GM23248 (cell line): ENCODE data around the gene NDUFB11. TPM values are rescaled to one million over a fixed set of nuclear protein-coding genes. Genes with fewer than 3 reads are reported as not detected.

ENCODE experiments used
- DNase-seq: peaks from one replicate; pipeline ENCODE4 v3.0.0-alpha.2; 2015
- H2AFZ ChIP-seq: fragments of 200-600 bp; sonication (generic); 2 replicates; pipeline ENCODE4 v1.6.1; 2016; ENCODE audit warnings: antibody characterized with exemption
- H3F3A ChIP-seq: fragments of 200-600 bp; sonication (generic); 2 replicates; pipeline ENCODE4 v1.6.1; 2016; ENCODE audit warnings: mild to moderate bottlenecking, antibody characterized with exemption, mixed run types; ENCODE audit not compliant: insufficient read depth
- H3K27ac ChIP-seq: fragments of 200-600 bp; sonication (generic); 2 replicates; pipeline ENCODE4 v1.5.1; 2016; ENCODE audit warnings: mild to moderate bottlenecking
- H3K27me3 ChIP-seq: fragments of 200-600 bp; sonication (generic); replicated peaks from 2 replicates; pipeline ENCODE4 v1.6.1; 2016; ENCODE audit warnings: mild to moderate bottlenecking; ENCODE audit not compliant: insufficient read depth
- H3K36me3 ChIP-seq: fragments of 200-600 bp; sonication (generic); 2 replicates; pipeline ENCODE4 v1.6.1; 2016; ENCODE audit warnings: low read depth, mild to moderate bottlenecking
- H3K4me1 ChIP-seq: fragments of 200-600 bp; sonication (generic); 2 replicates; pipeline ENCODE4 v1.6.1; 2016; ENCODE audit warnings: mild to moderate bottlenecking; ENCODE audit not compliant: insufficient read depth
- H3K4me2 ChIP-seq: fragments of 200-600 bp; sonication (generic); one replicate; pipeline ENCODE4 v1.6.1; 2016; ENCODE audit warnings: mild to moderate bottlenecking; ENCODE audit not compliant: unreplicated experiment
- H3K4me3 ChIP-seq: fragments of 200-600 bp; sonication (generic); 2 replicates; pipeline ENCODE4 v1.5.1; 2016; ENCODE audit warnings: mild to moderate bottlenecking
- H3K79me2 ChIP-seq: fragments of 200-600 bp; sonication (generic); 2 replicates; pipeline ENCODE4 v1.6.1; 2016; ENCODE audit warnings: mild to moderate bottlenecking; ENCODE audit not compliant: insufficient read depth
- H3K9ac ChIP-seq: fragments of 200-600 bp; sonication (generic); 2 replicates; pipeline ENCODE4 v1.6.1; 2016; ENCODE audit warnings: mild to moderate bottlenecking
- H3K9me2 ChIP-seq: fragments of 200-600 bp; sonication (generic); 2 replicates; pipeline ENCODE4 v1.6.1; 2016; ENCODE audit warnings: mixed run types, mild to moderate bottlenecking, moderate library complexity; ENCODE audit not compliant: insufficient read depth
- H3K9me3 ChIP-seq: fragments of 200-600 bp; sonication (generic); one replicate; pipeline ENCODE4 v1.6.1; 2017; ENCODE audit warnings: low read depth
- H4K20me1 ChIP-seq: fragments of 200-600 bp; sonication (generic); 2 replicates; pipeline ENCODE4 v1.6.0; 2016; ENCODE audit not compliant: insufficient read depth
- EZH2 ChIP-seq: fragments of 200-600 bp; sonication (generic); IDR thresholded peaks from 2 replicates; pipeline ENCODE4 v1.6.1; 2018; ENCODE audit warnings: antibody characterized with exemption, mild to moderate bottlenecking; ENCODE audit not compliant: insufficient read depth, poor library complexity, severe bottlenecking
- EZH2phosphoT487 ChIP-seq: fragments of 200-600 bp; sonication (generic); IDR thresholded peaks from 2 replicates; pipeline ENCODE4 v1.6.1; 2018; ENCODE audit warnings: antibody characterized with exemption, moderate library complexity, mild to moderate bottlenecking, low read depth; ENCODE audit not compliant: insufficient read depth
- WGBS, 2 experiments: methylation state at CpG; one replicate each; pipeline ENCODE4 v1.1.6; 2015 to 2017; ENCODE audit warnings: low lambda C conversion rate in 2 of 2, low coverage in 1 of 2; ENCODE audit errors: missing lambda C conversion rate in 2 of 2; 5-methylcytosine and 5-hydroxymethylcytosine counted together
- in situ Hi-C: fragments of 300-500 bp; cut with MboI; formaldehyde crosslinking; loops from 2 replicates; pipeline ENCODE4 v1.15.0; 2020
- polyA plus RNA-seq: library from polyadenylated mRNA; unstranded; fragments of >200 nt; fragmentation: Nextera tagmentation; extraction: Ambion mirVana; gene quantifications from 2 replicates; pipeline ENCODE4 v1.2.1, GENCODE V29; 2016
- total RNA-seq: library from RNA; depleted of rRNA; stranded (reverse); fragments of >200 nt; shearing (Covaris generic); gene quantifications from 2 replicates; pipeline ENCODE4 v1.2.3, GENCODE V29; 2014

Gene NDUFB11
- total and polyA plus RNA-seq, 2 experiments from 2014 or later = 41.7 to 125 TPM

GRCh38 chrX:47164420-47164819 is 19.9 kb upstream of the NDUFB11 start:
- no peak overlapping the region for H2AFZ ChIP-seq
- 94 to 98% methylated on average over 3 of the region's 3 CpGs for WGBS, 2 experiments
- no peak for DNase-seq
- H3F3A ChIP-seq = no peaks in the 10 kb centered on the region
- H3K27ac ChIP-seq = no peak overlapping the region
- no peaks in the 10 kb centered on the region for H4K20me1 ChIP-seq
- H3K4me1 ChIP-seq = peaks cover 3% of the 10 kb centered on the region; the same call in 1 of the 2 replicates
- H3K27me3 ChIP-seq = no peaks in the 10 kb centered on the region
- TF ChIP-seq EZH2phosphoT487 (no peak), EZH2 (no peak)
- no peaks in the 10 kb centered on the region for H3K9me2 ChIP-seq
- H3K9ac ChIP-seq = no peak overlapping the region
- H3K79me2 ChIP-seq = peaks cover 97% of the 10 kb centered on the region
- in situ Hi-C loops = no loop called here
- no peak overlapping the region for H3K4me3 ChIP-seq
- no peaks in the 10 kb centered on the region for H3K36me3 ChIP-seq
- no peaks in the 10 kb centered on the region for H3K9me3 ChIP-seq
- H3K4me2 ChIP-seq = no peak overlapping the region

- H3K9me3 ChIP-seq = no peaks in the 10 kb centered on the region
- no peak overlapping the region for H3K9ac ChIP-seq
- H3K4me1 ChIP-seq = peaks cover 3% of the 10 kb centered on the region; the same call in 1 of the 2 replicates
- H3K36me3 ChIP-seq = no peaks in the 10 kb centered on the region
- WGBS, 2 experiments = 98 to 99% methylated on average over 5 of the region's 5 CpGs
- TF ChIP-seq EZH2phosphoT487 = no peak
- no peak for TF ChIP-seq EZH2
- H3K27ac ChIP-seq = no peak overlapping the region
- H3K79me2 ChIP-seq = peaks cover 99% of the 10 kb centered on the region
- in situ Hi-C loops = no loop called here
- no peaks in the 10 kb centered on the region for H4K20me1 ChIP-seq
- DNase-seq = no peak
- H3K4me2 ChIP-seq = no peak overlapping the region
- no peak overlapping the region for H2AFZ ChIP-seq
- H3F3A ChIP-seq = no peaks in the 10 kb centered on the region
- H3K9me2 ChIP-seq = no peaks in the 10 kb centered on the region
- H3K4me3 ChIP-seq = no peak overlapping the region
- H3K27me3 ChIP-seq = no peaks in the 10 kb centered on the region
These were observed 18.6 kb upstream of the NDUFB11 start for GRCh38 chrX:47162927-47163583.

- in situ Hi-C loops = no loop called here
- no peak for TF ChIP-seq EZH2phosphoT487
- no peak for TF ChIP-seq EZH2
- 58 to 66% methylated on average over 4 of the region's 4 CpGs for WGBS, 2 experiments
- DNase-seq = peak; percentile 27
- H3K4me2 ChIP-seq = no peak overlapping the region
- H3K27ac ChIP-seq = peak overlapping the region; percentile 24; the same call in 1 of the 2 replicates
- H3K9ac ChIP-seq = no peak overlapping the region; the same call in 1 of the 2 replicates
- H3K9me3 ChIP-seq = no peaks in the 10 kb centered on the region
- H3F3A ChIP-seq = no peaks in the 10 kb centered on the region
- H3K27me3 ChIP-seq = no peaks in the 10 kb centered on the region
- H3K79me2 ChIP-seq = peaks cover 99% of the 10 kb centered on the region
- H2AFZ ChIP-seq = no peak overlapping the region
- H4K20me1 ChIP-seq = no peaks in the 10 kb centered on the region
- H3K9me2 ChIP-seq = no peaks in the 10 kb centered on the region
- H3K4me1 ChIP-seq = peaks cover 3% of the 10 kb centered on the region; the same call in 1 of the 2 replicates
- no peaks in the 10 kb centered on the region for H3K36me3 ChIP-seq
- H3K4me3 ChIP-seq = no peak overlapping the region
These were observed 16.3 kb upstream of the NDUFB11 start for GRCh38 chrX:47160781-47161180.

- Histone ChIP-seq H3K79me2 (peaks cover 99% of the 10 kb centered on the region), H3K9ac (no peak overlapping the region), H3K4me2 (no peak overlapping the region), H3K4me3 (no peak overlapping the region), H3K4me1 (peaks cover 3% of the 10 kb centered on the region; the same call in 1 of the 2 replicates), H4K20me1 (no peaks in the 10 kb centered on the region), H3K9me2 (no peaks in the 10 kb centered on the region), H3F3A (no peaks in the 10 kb centered on the region), H3K9me3 (no peaks in the 10 kb centered on the region), H2AFZ (no peak overlapping the region), H3K27me3 (no peaks in the 10 kb centered on the region), H3K27ac (no peak overlapping the region), H3K36me3 (no peaks in the 10 kb centered on the region)
- DNase-seq = no peak
- 100% methylated on average over 5 of the region's 5 CpGs for WGBS, 2 experiments
- TF ChIP-seq EZH2 = no peak
- TF ChIP-seq EZH2phosphoT487 = no peak
- in situ Hi-C loops = no loop called here
These were observed 14.3 kb upstream of the NDUFB11 start for GRCh38 chrX:47158781-47159180.
